ENCODE data around the gene TIGD4.
A peak's percentile ranks its signal among the peaks of the same experiment; 100 is the strongest.

The TIGD4 gene

DNA sequence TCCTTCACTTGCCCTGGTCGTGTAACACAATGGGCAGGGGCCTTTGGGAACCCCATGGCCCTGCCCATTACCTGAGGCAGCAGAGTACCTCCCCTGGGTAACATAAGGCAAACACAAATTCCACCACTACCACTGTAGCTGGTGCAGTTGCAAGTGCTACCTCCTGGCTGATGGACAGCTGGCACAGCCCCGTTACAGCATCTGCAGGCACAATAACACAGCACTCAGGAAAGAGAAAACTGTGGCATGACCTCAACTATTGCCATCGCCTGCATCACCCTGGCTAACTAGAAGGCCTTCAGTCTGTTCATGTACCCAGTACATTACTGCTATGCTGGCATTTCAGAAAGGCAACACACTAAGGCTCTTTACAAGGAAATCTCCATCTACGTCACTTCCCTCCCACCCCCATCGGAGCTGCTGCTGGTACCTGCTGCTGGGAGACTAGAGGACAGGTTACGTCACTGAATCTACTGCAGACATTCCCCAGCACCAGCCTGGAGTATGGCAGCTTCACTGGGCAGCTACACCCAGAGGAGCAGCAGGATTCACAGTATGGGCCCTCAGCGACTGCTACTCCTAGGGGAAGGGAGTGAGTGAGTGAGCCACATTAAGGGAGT lies 39.6 kb upstream of the TIGD4 start:
- in situ Hi-C loops (cut with HindIII; ENCODE audit: low sequenced_read_pairs) = no loop called here
- H3K4me3 ChIP-seq (ENCODE audit: low read depth, low read length) = no peak overlapping the region
- TF ChIP-seq, protein P1, sequence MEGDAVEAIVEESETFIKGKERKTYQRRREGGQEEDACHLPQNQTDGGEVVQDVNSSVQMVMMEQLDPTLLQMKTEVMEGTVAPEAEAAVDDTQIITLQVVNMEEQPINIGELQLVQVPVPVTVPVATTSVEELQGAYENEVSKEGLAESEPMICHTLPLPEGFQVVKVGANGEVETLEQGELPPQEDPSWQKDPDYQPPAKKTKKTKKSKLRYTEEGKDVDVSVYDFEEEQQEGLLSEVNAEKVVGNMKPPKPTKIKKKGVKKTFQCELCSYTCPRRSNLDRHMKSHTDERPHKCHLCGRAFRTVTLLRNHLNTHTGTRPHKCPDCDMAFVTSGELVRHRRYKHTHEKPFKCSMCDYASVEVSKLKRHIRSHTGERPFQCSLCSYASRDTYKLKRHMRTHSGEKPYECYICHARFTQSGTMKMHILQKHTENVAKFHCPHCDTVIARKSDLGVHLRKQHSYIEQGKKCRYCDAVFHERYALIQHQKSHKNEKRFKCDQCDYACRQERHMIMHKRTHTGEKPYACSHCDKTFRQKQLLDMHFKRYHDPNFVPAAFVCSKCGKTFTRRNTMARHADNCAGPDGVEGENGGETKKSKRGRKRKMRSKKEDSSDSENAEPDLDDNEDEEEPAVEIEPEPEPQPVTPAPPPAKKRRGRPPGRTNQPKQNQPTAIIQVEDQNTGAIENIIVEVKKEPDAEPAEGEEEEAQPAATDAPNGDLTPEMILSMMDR (IDR thresholded peaks at IDR 0.05; ENCODE audit: low read depth, low read length, missing control alignments) = no peak
- DNase-seq (ENCODE audit: low read depth) = no peak

DNA sequence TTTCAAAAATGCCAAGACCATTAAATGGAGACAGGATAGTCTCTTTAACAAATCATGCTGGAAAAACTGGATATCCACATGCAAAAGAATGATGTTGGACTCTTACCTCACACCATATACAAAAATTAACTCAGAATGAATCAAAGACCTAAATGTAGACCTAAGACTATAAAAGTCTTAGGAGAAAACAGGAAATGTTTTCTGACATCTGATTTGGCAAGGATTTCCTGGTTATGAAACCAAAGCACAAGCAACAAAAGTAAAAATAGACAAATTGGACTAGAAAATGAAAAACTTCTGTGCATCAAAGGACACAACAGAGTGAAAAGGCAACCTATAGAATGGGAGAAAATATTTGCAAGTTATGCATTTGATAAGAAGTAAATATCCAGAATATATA lies 37.8 kb upstream of the TIGD4 start:
- no peak for DNase-seq (ENCODE audit: low read depth)
- no peak overlapping the region for H3K4me3 ChIP-seq (ENCODE audit: low read depth, low read length)
- in situ Hi-C loops (cut with HindIII; ENCODE audit: low sequenced_read_pairs) = no loop called here
- TF ChIP-seq, protein P1 (IDR thresholded peaks at IDR 0.05; ENCODE audit: low read depth, low read length, missing control alignments) = no peak

DNA sequence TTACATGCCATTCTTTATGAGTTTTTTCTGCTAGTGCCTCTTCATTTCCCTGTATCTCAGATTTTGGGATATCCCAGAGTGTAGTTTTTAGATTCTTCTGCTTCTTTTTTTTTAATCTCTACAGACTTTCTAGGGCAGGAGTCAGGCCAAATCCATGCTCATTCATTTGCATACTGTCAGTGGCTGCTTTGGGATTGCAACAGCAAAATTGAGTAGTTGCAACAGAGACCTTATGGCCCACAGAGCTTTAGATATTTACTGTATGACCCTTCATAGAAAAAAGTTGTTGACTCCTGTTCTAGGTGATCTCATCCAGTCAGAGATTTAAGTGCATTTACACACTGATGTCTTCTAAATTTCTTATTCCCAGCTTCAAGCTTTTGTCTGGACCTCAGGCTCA lies 35.5 kb upstream of the TIGD4 start:
- DNase-seq (ENCODE audit: low read depth) = no peak
- TF ChIP-seq, protein P1 (IDR thresholded peaks at IDR 0.05; ENCODE audit: low read depth, low read length, missing control alignments) = no peak
- in situ Hi-C loops (cut with HindIII; ENCODE audit: low sequenced_read_pairs) = no loop called here
- H3K4me3 ChIP-seq (ENCODE audit: low read depth, low read length) = no peak overlapping the region

DNA sequence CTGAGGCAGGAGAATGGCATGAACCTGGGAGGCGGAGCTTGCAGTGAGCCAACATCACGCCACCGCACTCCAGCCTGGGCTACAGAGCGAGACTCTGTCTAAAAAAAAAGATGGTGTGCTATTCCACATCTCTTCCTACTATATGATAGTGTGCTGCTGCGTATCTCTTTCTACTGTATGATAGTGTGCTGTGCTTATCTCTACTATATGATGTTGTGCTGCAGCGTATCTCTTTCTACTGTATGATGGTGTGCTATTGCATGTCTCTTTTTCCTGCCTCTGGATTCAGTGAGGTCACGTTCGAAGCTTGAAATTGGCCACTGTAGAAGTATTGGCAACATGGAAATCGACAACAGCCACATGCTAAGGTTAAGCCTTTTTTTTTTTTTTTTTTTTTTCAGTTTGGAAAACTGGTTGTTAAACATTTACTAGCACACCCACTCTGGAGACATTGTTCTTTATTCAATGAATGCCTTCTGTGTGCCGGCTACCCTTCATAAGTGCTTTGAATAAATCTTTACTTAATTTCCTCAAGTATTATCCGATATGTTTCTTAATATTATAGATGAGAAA lies 31.3 kb upstream of the TIGD4 start:
- DNase-seq (ENCODE audit: low read depth) = no peak
- TF ChIP-seq, protein P1 (IDR thresholded peaks at IDR 0.05; ENCODE audit: low read depth, low read length, missing control alignments) = no peak
- no peak overlapping the region for H3K4me3 ChIP-seq (ENCODE audit: low read depth, low read length)
- in situ Hi-C loops (cut with HindIII; ENCODE audit: low sequenced_read_pairs) = no loop called here

DNA sequence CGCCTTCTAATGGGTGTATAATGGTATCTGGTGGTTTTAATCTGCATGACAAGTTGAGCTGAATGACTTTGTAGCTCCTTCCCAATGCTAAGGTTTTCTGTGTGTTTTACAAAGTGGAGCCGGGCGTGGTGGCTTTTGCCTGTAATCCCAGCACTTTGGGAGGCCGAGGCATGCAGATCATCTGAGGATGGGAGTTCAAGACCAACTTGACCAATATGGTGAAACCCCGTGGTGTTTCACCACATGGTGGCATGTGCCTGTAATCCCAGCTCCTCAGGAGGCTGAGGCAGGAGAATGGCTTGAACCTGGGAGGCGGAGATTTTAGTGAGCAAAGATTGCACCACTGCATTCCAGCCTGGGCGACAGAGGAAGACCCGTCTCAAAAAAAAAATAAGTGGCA lies 29.1 kb upstream of the TIGD4 start:
- DNase-seq (ENCODE audit: low read depth) = no peak
- no peak overlapping the region for H3K4me3 ChIP-seq (ENCODE audit: low read depth, low read length)
- in situ Hi-C loops (cut with HindIII; ENCODE audit: low sequenced_read_pairs) = no loop called here
- TF ChIP-seq, protein P1 (IDR thresholded peaks at IDR 0.05; ENCODE audit: low read depth, low read length, missing control alignments) = no peak

DNA sequence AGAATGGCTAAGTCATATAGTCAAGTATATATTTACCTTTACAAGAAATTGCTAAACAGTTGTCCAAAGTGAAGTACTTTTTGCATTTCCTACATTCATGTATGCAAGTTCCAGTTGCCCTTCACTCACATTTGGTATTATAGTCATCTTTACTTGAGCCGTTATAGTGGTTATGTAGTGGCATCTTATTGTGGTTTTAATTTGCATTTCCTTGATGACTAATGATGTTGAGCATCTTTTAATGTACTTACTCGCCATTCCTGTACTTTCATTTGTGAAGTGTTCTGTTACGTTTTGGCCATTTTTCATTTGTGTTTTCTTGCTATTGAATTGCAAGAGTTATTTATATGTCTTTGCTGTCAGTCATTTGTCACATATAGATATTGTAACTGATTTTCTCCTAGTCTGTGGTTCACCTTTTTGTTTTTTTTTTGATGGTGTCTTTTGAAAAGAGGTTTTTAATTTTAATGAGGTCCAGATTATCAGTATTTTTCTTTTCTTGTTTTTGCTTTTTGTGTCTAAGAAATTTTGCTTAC lies 27.8 kb upstream of the TIGD4 start:
- peak; percentile 57 for DNase-seq (ENCODE audit: low read depth)
- TF ChIP-seq, protein P1 (IDR thresholded peaks at IDR 0.05; ENCODE audit: low read depth, low read length, missing control alignments) = no peak
- no peak overlapping the region for H3K4me3 ChIP-seq (ENCODE audit: low read depth, low read length)
- in situ Hi-C loops (cut with HindIII; ENCODE audit: low sequenced_read_pairs) = no loop called here
